HG02884 (cell line): ENCODE data around the gene ADCY9.
"Not testable (repeated sequence)": the region's sequence is repeated elsewhere in the genome, so short reads cannot be mapped to it uniquely, and the experiment has no call there.

Source experiments
- ATAC-seq: cut with Tn5 transposase; IDR thresholded peaks from one replicate; pipeline ENCODE4 v1.9.1; 2021; ENCODE audit warnings: mild to moderate bottlenecking, moderate library complexity; ENCODE audit not compliant: unreplicated experiment

The ADCY9 gene

DNA sequence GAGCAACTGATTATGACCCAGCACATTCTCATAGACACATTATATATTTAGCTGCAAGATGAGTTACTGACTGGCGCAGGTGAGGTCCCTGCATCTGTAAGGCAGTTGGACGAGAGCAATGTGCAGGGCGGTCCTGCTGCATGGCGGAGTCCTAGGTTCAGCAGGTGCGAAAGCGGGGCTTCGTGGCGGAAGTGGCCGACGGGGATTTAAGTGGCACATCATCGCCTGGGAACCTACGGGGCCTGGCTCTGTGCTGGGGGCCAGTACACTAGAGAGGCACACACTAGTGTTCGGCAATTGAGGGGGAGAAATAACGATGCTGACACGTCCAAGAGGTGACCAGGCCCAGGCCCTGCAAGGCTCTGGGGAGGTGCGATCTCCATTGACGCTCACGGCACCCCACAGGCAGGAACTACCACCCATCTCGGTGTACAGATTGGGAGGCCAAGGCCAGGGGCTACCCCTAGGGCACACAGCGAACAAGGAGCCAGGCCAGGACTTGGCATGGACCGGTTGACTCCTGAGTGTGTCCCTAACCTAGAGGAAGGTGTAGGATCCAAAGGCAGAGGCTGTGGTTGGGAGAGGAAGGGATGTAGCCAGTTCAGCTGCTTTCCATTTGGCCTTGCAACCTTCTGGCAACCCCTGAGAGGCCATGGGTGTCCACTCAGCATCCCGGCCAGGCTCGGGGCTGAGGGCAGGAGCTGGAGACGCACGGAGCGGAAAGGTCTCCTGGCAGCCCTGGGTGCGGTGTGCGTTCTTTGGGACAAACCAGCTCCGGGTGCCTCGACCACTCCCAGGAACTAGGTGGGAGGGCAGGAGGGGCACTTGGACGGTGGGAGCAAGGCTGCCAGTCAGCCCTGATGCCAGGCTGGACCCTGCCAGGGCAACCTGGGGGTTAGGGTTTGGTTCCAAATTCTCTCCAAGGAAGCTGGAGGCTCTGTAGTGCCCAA, 131.9 kb downstream of the ADCY9 start:
- ATAC-seq, result no peak

- no peak for ATAC-seq
Measured at GRCh38 chr16:3983081-3983520, 133.1 kb downstream of the ADCY9 start.

GRCh38 chr16:3982216-3982615, 134.0 kb downstream of the ADCY9 start:
- ATAC-seq, result no peak

GRCh38 chr16:3980253-3981111, 135.8 kb downstream of the ADCY9 start:
- no peak for ATAC-seq

DNA sequence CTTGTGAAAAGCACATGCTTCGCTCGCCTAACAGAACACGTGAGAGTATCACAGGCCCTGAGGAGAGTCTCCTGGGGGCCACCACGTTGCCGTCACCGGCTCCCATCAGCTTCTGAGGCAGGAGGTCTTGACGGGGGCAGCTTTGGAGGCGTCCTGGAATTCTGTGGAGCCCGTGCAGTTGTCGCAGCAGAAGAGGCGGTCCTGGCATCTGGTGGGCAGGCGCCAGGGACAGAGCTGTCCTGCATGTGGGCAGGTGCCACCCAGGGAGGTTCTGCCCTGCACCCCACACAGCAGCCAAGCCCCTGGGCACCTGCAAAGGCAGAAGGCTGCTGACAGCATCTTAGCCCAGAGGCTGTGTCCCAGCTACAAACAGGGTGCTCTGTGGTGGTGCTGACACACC, 136.7 kb downstream of the ADCY9 start:
- no peak for ATAC-seq

- ATAC-seq, result no peak
Measured at GRCh38 chr16:3979070-3979469, 137.2 kb downstream of the ADCY9 start.

DNA sequence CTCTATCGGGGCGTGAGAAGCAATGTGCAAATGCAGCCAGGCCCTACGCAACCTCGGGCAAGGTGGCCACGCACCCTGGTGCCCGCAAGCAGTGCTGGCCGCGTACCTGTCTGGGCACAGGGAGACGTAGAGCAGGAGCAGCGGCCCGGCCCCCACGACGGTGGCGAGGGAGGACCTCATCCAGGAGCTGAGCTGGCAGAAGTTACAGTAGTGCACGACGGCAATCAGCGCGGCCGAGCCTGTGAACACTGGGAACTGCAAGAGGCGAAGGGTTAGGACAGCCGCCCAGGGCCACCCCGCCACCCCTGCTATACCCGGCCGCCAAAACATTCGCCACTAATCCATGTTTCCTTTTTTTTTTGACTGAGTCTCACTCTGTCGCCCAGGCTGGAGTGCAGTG, 138.9 kb downstream of the ADCY9 start:
- no peak for ATAC-seq

DNA sequence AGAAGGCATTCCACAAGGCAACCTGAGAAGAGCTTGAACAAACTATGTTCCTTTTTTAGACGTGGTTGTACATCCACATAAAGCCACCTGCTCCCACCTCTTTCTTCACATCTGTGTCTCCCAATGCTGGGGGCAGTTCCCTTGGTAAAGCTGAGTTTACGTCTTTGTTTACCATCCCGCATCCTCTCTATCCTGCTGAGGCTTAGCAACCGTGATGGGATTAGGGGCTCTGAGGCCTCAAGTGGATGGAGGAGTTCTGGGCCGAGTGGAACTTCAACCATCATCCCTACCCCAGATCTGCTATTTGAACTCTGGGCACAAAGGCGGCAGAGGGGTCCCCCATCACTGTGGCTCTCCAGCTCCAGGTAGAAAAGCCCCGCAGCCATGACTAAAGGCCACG, 141.5 kb downstream of the ADCY9 start:
- no peak for ATAC-seq

GRCh38 chr16:3971706-3972105, 144.5 kb downstream of the ADCY9 start:
- no peak for ATAC-seq

GRCh38 chr16:3971261-3971660, 145.0 kb downstream of the ADCY9 start:
- no peak for ATAC-seq

DNA sequence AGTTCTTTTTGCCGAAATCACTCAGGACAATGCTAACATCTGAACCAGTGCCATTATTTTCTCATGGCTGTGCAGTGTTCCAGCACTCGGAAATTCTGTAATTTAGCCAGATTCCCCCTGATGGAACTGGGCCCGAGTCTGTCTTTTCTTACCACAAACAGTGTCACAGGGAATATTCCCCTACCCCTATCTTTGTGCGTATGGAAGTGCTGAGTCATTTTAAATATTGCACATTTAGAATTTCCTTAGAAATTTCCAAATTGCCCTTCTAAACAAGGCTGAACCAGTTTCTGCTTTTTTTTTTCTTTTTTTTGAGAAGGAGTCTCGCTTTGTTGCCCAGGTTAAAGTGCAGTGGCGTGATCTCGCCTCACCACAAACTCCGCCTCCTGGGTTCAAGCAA, 147.7 kb downstream of the ADCY9 start:
- no peak for ATAC-seq

- no peak for ATAC-seq
Measured at GRCh38 chr16:3966681-3967080, 149.6 kb downstream of the ADCY9 start.

DNA sequence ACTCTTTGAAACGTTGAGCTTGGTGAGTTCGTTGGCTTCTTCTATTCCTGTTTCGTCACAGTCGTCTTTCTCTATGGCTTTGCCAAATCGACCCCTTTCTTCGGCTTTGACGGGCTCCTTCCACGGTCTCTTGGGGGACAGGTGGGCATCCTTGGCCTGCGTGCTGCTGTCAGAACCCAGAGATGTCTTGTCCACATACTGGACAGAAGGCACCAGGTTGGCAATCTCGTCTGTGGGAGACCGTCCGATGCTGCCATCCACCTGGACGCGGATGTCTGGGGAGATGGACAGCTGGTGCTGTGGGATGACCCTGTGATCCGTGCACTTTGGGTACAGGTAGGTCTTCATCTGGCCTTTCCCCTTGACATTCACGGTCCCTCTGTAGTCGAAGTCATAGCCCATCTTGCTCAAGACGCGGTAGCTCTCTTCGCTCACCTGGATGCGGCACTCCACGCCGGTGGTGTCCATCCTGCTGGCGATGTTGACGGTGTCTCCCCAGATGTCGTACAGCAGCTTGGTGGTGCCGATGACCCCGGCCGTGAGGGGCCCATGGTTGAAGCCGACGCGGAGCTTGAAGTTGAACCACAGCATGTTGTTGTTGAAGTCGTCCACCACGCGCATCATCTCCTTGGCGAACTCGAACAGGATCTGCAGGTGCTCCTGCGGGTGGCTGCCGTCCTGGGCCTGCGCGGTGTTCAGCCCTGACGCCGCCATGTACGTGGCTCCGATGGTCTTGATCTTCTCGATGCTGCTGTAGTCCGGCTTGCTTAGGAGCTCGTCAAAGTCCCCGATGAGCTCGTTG, 150.3 kb downstream of the ADCY9 start:
- ATAC-seq, result no peak

GRCh38 chr16:3965306-3965705, 150.9 kb downstream of the ADCY9 start:
- no peak for ATAC-seq

DNA sequence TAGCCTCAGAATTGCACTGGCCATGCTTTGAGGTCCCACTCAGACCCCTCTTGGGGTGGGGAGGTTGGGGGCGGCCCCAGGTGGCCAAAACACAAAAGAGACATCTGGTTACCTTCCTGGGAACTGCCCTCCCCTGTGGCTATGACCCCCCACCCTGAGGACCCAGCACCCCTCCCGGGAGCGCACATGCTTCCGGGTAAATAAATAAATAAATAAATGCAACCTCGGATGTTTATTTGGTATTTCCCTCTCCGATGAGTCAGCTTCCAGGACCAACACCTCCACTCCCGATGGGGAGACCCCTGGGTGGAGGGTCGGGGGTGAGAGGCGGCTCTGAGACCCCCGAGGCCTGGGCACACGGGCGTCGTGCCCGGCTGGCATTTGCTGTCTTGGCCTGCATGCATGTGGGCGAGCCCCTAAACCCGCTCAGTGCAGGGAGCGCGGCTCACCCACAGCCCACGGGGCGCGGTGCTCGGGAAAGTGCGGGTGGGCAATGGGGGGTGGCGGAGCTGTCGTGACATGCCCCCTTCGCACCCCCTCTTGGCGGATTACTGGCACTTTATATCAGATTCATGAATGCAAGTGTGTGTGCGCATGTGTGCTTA, 151.5 kb downstream of the ADCY9 start:
- ATAC-seq, result no peak

DNA sequence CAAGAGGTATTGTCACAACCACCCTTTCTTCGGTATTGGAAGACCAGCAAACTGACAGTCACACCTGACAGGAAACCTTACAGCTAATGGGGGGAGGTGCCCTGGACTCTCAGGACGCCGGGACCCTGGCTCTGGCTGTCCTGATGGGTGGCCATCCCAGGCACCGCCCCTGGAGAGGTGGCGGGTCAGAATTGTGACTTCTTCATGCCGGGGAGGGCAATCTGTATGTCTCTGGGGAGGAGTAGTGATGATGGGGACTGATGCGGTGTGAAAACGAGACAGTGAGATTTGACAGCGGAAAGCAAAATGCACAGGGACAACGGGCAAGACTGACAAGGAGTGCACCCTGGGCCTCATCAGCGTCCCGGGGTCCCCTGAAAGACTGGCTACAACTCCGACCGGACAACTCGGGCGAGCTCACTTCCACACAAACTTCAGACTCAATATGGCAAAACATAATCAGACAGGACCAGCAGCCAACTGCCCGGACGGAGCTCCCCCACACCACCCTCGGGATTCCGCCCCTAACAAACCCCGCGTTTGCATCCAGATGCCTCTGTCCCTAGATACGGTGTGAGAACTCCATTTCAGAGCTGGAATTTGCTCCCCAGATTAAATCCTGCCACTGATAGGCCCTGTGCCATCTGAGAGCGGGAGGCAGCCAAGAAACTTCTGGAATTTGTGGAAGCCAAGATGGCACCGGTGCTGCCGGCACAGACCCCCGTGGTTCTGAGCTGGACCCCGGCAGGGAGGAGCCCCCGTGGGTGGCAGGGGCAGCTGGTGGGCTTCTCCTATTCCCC, 152.2 kb downstream of the ADCY9 start:
- ATAC-seq, result no peak

DNA sequence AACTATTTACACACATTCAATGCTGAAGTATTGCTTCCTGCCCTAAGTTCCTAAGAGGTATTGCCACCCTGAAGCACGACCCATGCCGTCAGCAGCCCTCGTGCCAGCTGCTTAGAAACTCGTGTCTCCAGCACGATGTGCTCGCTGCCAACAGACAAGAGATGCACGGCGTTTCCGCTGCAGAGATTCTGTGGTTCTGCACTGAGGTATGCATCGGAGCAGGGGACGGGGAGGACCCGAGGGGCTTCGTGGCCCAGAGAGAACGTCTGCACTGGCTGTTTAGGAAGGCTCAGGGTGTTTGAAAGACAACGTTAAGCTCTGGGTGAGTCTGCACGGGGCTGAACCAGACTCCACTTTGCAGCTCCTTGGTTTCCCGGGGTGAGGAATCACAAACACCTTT, 153.0 kb downstream of the ADCY9 start:
- ATAC-seq, result no peak

GRCh38 chr16:3961449-3961849, 154.8 kb downstream of the ADCY9 start:
- no peak for ATAC-seq

DNA sequence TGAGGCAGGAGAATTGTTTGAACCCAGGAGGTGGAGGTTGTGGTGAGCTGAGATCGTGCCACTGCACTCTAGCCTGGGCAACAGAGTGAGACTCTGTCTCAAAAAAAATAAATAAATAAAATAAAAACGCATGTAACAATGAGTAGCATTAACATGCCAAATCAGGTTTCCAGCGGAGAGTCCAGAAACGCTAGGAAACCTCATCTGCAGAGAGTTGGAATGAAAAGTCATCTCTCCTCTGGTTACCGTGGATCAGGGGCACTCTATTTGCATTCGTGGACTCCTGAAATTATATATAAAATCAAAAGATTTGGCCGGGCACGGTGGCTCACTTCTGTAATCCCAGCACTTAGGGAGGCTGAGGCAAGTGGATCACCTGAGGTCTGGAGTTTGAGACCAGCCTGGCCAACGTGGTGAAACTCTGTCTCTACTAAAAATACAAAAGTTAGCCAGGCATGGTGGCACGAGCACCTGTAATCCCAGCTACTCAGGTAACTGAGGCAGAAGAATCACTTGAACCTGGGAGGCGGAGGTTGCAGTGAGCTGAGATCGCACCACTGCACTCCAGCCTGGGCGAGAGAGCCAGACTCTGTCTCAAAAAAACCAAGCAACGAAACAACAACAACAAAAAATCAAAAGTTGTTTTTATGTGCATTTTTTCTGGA, 156.2 kb downstream of the ADCY9 start:
- ATAC-seq, result not testable (repeated sequence)
